Measurements from ENCODE around the gene FHIP1B. TPM values are rescaled to one million over a fixed set of nuclear protein-coding genes. Genes with fewer than 3 reads are reported as not detected.

Gene FHIP1B
- total RNA-seq, 1 experiment from 2014 or later = 32.1 TPM

- DNase-seq (ENCODE audit: low read depth, low spot score) (no peak), ATAC-seq (no peak)
- CTCF ChIA-PET = no interaction called here
- Histone ChIP-seq H3K27me3 (ENCODE audit: insufficient read depth, low read length) (no peaks in the 10 kb centered on the region), H3K4me3 (replicated peaks in 1 of 2; ENCODE audit: low read depth in 1 of 2, low read length in 2 of 2) (no peak overlapping the region), H3K36me3 (ENCODE audit: control insufficient read depth in 1 of 2, insufficient read depth in 2 of 2, low read length in 2 of 2) (peaks cover under 1 to 4% of the 10 kb centered on the region in 2 experiments; a peak in 3 of 4 replicates), H3K4me1 (ENCODE audit: control insufficient read depth in 1 of 2, insufficient read depth in 2 of 2, low read length in 2 of 2) (no peaks in the 10 kb centered on the region), H3K27ac (ENCODE audit: low read depth, low read length) (no peak overlapping the region), H3K79me2 (ENCODE audit: insufficient read depth, low read length) (no peaks in the 10 kb centered on the region), H4K20me1 (ENCODE audit: insufficient read depth) (no peaks in the 10 kb centered on the region), H3K9ac (ENCODE audit: low read length) (no peak overlapping the region), H3K4me2 (ENCODE audit: low read length) (no peak overlapping the region), H2AFZ (ENCODE audit: low read depth, low read length, poor library complexity, severe bottlenecking) (no peak overlapping the region), H3K9me3 (ENCODE audit: control insufficient read depth in 1 of 2, insufficient read depth in 1 of 2, low read depth in 1 of 2, low read length in 2 of 2) (no peaks in the 10 kb centered on the region), H3K9me2 (ENCODE audit: insufficient read depth) (no peaks in the 10 kb centered on the region)
- intact Hi-C loops (cut with micrococcal nuclease) = no loop called here
- RAD21 ChIA-PET (ENCODE audit: low non-redundant PET in 1 of 2, low total read pairs in 2 of 2, uncharacterized antibody in 2 of 2, unreplicated experiment in 2 of 2) = no interaction called here
- TF ChIP-seq CBX3 (IDR thresholded peaks at IDR 0.05; ENCODE audit: low read depth) (no peak), EZH2phosphoT487 (IDR thresholded peaks at IDR 0.05; ENCODE audit: borderline replicate concordance) (no peak), EZH2 (IDR thresholded peaks at IDR 0.05) (no peak), SP1 (IDR thresholded peaks at IDR 0.05; ENCODE audit: low read depth) (no peak), RAD21 (IDR thresholded peaks at IDR 0.05; ENCODE audit: low read depth) (no peak), ZNF274 (IDR thresholded peaks at IDR 0.05; ENCODE audit: low read depth, low read length) (no peak), SIN3A (IDR thresholded peaks at IDR 0.05; ENCODE audit: low read depth) (no peak), SRF (IDR thresholded peaks at IDR 0.05; ENCODE audit: low read depth) (no peak), ATF3 (IDR thresholded peaks at IDR 0.05) (no peak), ZFX (IDR thresholded peaks at IDR 0.05) (no peak), TCF7L2 (IDR thresholded peaks at IDR 0.05; ENCODE audit: borderline replicate concordance, extremely low read depth, insufficient read depth, insufficient read length) (no peak)
- TF ChIP-seq, protein P1, sequence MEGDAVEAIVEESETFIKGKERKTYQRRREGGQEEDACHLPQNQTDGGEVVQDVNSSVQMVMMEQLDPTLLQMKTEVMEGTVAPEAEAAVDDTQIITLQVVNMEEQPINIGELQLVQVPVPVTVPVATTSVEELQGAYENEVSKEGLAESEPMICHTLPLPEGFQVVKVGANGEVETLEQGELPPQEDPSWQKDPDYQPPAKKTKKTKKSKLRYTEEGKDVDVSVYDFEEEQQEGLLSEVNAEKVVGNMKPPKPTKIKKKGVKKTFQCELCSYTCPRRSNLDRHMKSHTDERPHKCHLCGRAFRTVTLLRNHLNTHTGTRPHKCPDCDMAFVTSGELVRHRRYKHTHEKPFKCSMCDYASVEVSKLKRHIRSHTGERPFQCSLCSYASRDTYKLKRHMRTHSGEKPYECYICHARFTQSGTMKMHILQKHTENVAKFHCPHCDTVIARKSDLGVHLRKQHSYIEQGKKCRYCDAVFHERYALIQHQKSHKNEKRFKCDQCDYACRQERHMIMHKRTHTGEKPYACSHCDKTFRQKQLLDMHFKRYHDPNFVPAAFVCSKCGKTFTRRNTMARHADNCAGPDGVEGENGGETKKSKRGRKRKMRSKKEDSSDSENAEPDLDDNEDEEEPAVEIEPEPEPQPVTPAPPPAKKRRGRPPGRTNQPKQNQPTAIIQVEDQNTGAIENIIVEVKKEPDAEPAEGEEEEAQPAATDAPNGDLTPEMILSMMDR (IDR thresholded peaks at IDR 0.05 in 2 of 3, conservative IDR thresholded peaks at IDR 0.05 in 1 of 3; ENCODE audit: borderline replicate concordance in 1 of 3, insufficient read depth in 1 of 3, low read depth in 2 of 3, low read length in 2 of 3) = no peak
- TF ChIP-seq, protein P2, sequence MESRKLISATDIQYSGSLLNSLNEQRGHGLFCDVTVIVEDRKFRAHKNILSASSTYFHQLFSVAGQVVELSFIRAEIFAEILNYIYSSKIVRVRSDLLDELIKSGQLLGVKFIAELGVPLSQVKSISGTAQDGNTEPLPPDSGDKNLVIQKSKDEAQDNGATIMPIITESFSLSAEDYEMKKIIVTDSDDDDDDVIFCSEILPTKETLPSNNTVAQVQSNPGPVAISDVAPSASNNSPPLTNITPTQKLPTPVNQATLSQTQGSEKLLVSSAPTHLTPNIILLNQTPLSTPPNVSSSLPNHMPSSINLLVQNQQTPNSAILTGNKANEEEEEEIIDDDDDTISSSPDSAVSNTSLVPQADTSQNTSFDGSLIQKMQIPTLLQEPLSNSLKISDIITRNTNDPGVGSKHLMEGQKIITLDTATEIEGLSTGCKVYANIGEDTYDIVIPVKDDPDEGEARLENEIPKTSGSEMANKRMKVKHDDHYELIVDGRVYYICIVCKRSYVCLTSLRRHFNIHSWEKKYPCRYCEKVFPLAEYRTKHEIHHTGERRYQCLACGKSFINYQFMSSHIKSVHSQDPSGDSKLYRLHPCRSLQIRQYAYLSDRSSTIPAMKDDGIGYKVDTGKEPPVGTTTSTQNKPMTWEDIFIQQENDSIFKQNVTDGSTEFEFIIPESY (IDR thresholded peaks at IDR 0.05; ENCODE audit: extremely low read depth, insufficient replicate concordance, low read length) = no peak
- BruUV-seq (replicated peaks) = no TSS peak
- POLR2A ChIA-PET = no interaction called here
Measured at GRCh38 chr11:6206456-6207180, 27.8 kb downstream of the FHIP1B start.

Data from HCT116 (cell line).